HUES48 (cell line): ENCODE measurements around the gene MSLN.

ENCODE experiments used
- H3K27ac ChIP-seq: one replicate; pipeline ENCODE4 v1.7.0; 2013; ENCODE audit warnings: low read depth, low read length, inconsistent platforms
- H3K27me3 ChIP-seq: 2 replicates; pipeline ENCODE4 v1.6.1; 2013; ENCODE audit warnings: mild to moderate bottlenecking, low read length; ENCODE audit not compliant: control insufficient read depth, insufficient read depth
- H3K36me3 ChIP-seq: 2 replicates; pipeline ENCODE4 v1.6.1; 2013; ENCODE audit warnings: low read length; ENCODE audit not compliant: control insufficient read depth, insufficient read depth
- H3K4me1 ChIP-seq: 2 replicates; pipeline ENCODE4 v1.6.1; 2013; ENCODE audit warnings: mild to moderate bottlenecking, low read length; ENCODE audit not compliant: control insufficient read depth, insufficient read depth
- H3K4me3 ChIP-seq: 2 replicates; pipeline ENCODE4 v1.5.1; 2013; ENCODE audit warnings: mild to moderate bottlenecking, low read depth, low read length
- H3K9ac ChIP-seq: 2 replicates; pipeline ENCODE4 v1.6.1; 2013; ENCODE audit warnings: mild to moderate bottlenecking, low read depth, low read length, moderate library complexity
- H3K9me3 ChIP-seq: 2 replicates; pipeline ENCODE4 v1.6.1; 2013; ENCODE audit warnings: low read length; ENCODE audit not compliant: control insufficient read depth, insufficient read depth

MSLN gene

GRCh38 chr16:789191-789850 is 28.8 kb downstream of the MSLN start:
- Histone ChIP-seq H3K4me3 (peak overlapping the region; percentile 98), H3K9ac (peak overlapping the region; percentile 70; the same call in 1 of the 2 replicates), H3K27ac (peak overlapping the region; percentile 78), H3K4me1 (no peaks in the 10 kb centered on the region), H3K27me3 (no peaks in the 10 kb centered on the region), H3K36me3 (peaks cover 58% of the 10 kb centered on the region), H3K9me3 (no peaks in the 10 kb centered on the region)

- Histone ChIP-seq H3K9ac (no peak overlapping the region), H3K4me3 (no peak overlapping the region), H3K27me3 (no peaks in the 10 kb centered on the region), H3K9me3 (no peaks in the 10 kb centered on the region), H3K27ac (no peak overlapping the region), H3K4me1 (no peaks in the 10 kb centered on the region), H3K36me3 (peaks cover 58% of the 10 kb centered on the region)
Measured at GRCh38 chr16:790086-790485, 29.6 kb downstream of the MSLN start.

GRCh38 chr16:791131-791530 is 30.6 kb downstream of the MSLN start:
- no peak overlapping the region for H3K9ac ChIP-seq
- H3K27me3 ChIP-seq, result no peaks in the 10 kb centered on the region
- peaks cover 61% of the 10 kb centered on the region for H3K36me3 ChIP-seq
- no peaks in the 10 kb centered on the region for H3K4me1 ChIP-seq
- no peak overlapping the region for H3K4me3 ChIP-seq
- no peak overlapping the region for H3K27ac ChIP-seq
- H3K9me3 ChIP-seq, result no peaks in the 10 kb centered on the region

DNA sequence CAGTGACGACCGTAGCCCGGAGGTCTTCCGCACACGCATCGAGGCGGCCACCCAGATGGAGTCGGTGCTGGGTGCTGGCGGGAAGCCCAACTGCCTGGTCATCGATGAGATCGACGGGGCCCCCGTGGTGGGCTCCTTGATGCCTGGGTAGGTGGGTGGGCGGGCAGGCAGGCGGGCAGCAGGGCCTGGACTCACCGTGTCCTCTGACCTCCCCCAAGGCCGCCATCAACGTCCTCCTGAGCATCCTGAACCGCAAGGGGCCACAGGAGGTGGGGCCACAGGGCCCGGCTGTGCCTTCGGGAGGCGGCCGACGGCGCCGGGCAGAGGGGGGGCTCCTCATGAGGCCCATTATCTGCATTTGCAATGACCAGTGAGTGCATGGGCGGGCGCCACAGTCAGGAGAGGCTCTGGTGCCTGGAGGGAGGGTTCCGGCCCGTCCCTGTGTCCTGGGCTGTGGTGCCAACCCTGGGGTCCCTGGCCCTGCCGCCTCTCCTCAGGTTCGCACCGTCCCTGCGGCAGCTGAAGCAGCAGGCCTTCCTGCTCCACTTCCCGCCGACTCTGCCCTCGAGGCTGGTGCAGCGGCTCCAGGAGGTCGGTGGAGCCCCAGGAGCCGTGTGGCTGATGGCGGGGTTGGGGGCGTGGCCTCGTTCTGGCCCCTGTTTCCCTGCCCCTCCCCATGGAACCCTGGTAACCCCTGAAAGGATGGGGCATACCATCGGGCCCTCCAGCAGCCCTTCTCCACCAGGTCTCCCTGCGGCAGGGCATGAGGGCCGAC is 31.9 kb downstream of the MSLN start:
- peaks cover 58% of the 10 kb centered on the region for H3K36me3 ChIP-seq

DNA sequence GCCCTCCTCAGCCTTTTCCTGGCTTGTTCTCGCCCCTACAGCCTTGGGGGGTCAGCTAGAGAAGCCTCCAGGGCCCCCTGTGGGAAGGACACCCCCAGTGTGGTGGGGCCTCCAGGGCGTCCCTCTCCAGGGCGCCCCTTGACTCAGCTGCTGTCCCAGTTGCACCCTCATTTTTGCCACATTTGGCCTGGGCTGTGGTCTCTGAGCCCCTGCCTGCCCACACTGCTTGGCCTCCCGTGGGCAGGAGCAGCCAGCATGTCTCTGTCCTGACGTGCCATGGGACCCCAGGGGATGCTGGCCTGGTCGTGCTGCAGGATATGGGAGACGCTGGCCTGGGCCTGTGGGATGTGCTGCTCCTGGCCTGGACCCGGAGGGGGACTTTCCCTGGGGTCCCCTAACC is 32.9 kb downstream of the MSLN start:
- H3K9ac ChIP-seq, result no peak overlapping the region
- H3K4me1 ChIP-seq, result no peaks in the 10 kb centered on the region
- no peak overlapping the region for H3K27ac ChIP-seq
- H3K9me3 ChIP-seq, result no peaks in the 10 kb centered on the region
- H3K4me3 ChIP-seq, result no peak overlapping the region
- peaks cover 62% of the 10 kb centered on the region for H3K36me3 ChIP-seq
- H3K27me3 ChIP-seq, result no peaks in the 10 kb centered on the region

More for the DNA sequence above, 31.9 kb downstream of the MSLN start:
- Histone ChIP-seq H3K27me3 (no peaks in the 10 kb centered on the region), H3K27ac (no peak overlapping the region), H3K9ac (no peak overlapping the region), H3K4me3 (no peak overlapping the region), H3K4me1 (no peaks in the 10 kb centered on the region), H3K9me3 (no peaks in the 10 kb centered on the region)

GRCh38 chr16:794091-794822 is 33.7 kb downstream of the MSLN start:
- no peak overlapping the region for H3K4me3 ChIP-seq
- peaks cover 62% of the 10 kb centered on the region for H3K36me3 ChIP-seq
- H3K27me3 ChIP-seq, result no peaks in the 10 kb centered on the region
- no peaks in the 10 kb centered on the region for H3K4me1 ChIP-seq
- H3K9me3 ChIP-seq, result no peaks in the 10 kb centered on the region
- H3K9ac ChIP-seq, result no peak overlapping the region
- no peak overlapping the region for H3K27ac ChIP-seq

DNA sequence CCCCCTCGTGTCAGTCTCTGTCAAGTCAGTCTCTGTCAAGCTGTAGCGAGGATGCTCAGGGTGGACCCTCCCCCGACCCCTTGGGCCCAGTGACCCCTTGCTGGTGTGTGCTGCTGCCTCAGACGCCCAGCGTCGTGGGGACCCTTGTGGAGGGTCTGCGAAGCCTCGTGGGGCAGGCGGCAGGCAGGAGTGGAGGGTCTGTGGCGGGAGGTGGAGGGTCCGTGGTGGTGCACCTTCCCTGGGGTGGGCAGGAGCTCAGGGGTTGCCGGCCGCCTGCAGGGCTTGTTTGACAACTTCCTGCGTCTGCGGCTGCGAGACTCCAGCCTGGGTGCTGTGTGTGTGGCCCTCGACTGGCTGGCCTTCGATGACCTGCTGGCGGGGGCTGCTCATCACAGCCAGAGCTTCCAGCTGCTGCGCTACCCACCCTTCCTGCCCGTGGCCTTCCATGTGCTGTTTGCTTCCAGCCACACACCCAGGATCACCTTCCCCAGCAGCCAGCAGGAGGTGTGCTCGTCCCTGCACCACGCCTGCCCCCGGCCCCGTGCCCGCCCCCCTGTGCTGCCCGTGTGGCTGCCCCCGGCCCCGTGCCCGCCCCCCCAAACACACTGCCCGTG is 34.4 kb downstream of the MSLN start:
- H3K36me3 ChIP-seq, result peaks cover 56% of the 10 kb centered on the region
- H3K4me1 ChIP-seq, result no peaks in the 10 kb centered on the region
- no peak overlapping the region for H3K27ac ChIP-seq
- no peaks in the 10 kb centered on the region for H3K9me3 ChIP-seq
- no peak overlapping the region for H3K9ac ChIP-seq
- H3K4me3 ChIP-seq, result no peak overlapping the region
- no peaks in the 10 kb centered on the region for H3K27me3 ChIP-seq

- Histone ChIP-seq H3K9ac (no peak overlapping the region), H3K36me3 (peaks cover 48% of the 10 kb centered on the region), H3K4me1 (no peaks in the 10 kb centered on the region; the same call in 1 of the 2 replicates), H3K27ac (no peak overlapping the region), H3K4me3 (no peak overlapping the region), H3K27me3 (no peaks in the 10 kb centered on the region), H3K9me3 (no peaks in the 10 kb centered on the region)
Measured at GRCh38 chr16:795580-796229, 35.2 kb downstream of the MSLN start.

DNA sequence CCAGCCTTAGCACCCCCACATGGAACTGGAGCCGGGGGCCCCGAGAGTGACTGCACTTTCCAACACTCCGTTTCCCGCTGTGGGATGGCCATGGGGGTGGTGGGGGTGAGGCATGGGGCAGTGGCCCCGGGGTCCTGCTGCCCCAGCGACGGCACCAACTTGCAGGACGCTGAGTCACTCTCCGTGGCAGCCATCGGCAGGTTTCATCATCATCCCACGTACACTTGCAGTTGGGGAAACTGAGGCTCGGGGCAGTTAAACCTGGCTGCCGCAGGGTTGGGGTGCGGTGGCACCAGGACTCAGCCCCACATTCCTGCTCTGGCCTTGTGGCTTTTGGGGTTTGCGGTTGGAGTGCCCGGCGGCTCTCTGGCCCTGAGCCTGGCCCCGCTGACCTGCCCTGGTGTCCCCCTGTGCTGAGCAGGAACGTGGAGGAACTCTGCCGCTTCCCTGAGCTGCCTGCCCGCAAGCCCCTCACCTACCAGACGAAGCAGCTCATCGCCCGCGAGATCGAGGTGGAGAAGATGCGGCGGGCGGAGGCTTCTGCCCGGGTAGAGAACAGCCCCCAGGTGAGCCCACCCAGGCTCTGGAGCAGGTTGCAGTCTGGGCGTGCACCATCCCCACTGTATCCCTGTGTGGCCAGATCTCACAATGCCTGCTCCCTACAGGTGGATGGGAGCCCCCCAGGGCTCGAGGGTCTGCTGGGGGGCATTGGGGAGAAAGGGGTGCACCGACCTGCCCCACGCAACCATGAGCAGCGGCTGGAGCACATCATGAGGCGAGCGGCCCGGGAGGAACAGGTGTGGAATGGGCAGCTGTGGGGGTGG is 36.0 kb downstream of the MSLN start:
- H3K9me3 ChIP-seq, result no peaks in the 10 kb centered on the region
- H3K36me3 ChIP-seq, result peaks cover 40% of the 10 kb centered on the region
- no peak overlapping the region for H3K9ac ChIP-seq

GRCh38 chr16:797120-797420 is 36.5 kb downstream of the MSLN start:
- no peak overlapping the region for H3K27ac ChIP-seq

More for the DNA sequence above, 36.0 kb downstream of the MSLN start:
- Histone ChIP-seq H3K4me1 (peaks cover 3% of the 10 kb centered on the region; the same call in 1 of the 2 replicates), H3K27ac (no peak overlapping the region), H3K27me3 (peaks cover 5% of the 10 kb centered on the region), H3K4me3 (no peak overlapping the region)

More at GRCh38 chr16:797120-797420, 36.5 kb downstream of the MSLN start:
- H3K4me1 ChIP-seq, result peaks cover 3% of the 10 kb centered on the region; the same call in 1 of the 2 replicates
- peaks cover 34% of the 10 kb centered on the region for H3K36me3 ChIP-seq
- peaks cover 10% of the 10 kb centered on the region for H3K27me3 ChIP-seq
- H3K9ac ChIP-seq, result no peak overlapping the region
- H3K9me3 ChIP-seq, result no peaks in the 10 kb centered on the region
- no peak overlapping the region for H3K4me3 ChIP-seq
